Hepatocyte (in vitro differentiated cells): ENCODE data around the gene SIN3B.

Experiments
- CTCF ChIP-seq: fragments of 200-600 bp; sonication (generic); IDR thresholded peaks from 2 replicates; pipeline ENCODE4 v1.5.1; 2016; ENCODE audit warnings: antibody characterized with exemption, mild to moderate bottlenecking; ENCODE audit not compliant: poor library complexity
- EZH2 ChIP-seq: fragments of 200-600 bp; sonication (generic); IDR thresholded peaks from 2 replicates; pipeline ENCODE4 v1.6.1; 2016; ENCODE audit warnings: antibody characterized with exemption, mild to moderate bottlenecking, borderline replicate concordance
- EZH2phosphoT487 ChIP-seq: fragments of 200-600 bp; sonication (generic); IDR thresholded peaks from one replicate; pipeline ENCODE4 v1.6.1; 2018; ENCODE audit warnings: antibody characterized with exemption, mild to moderate bottlenecking, low read depth, moderate library complexity; ENCODE audit not compliant: unreplicated experiment, severe bottlenecking

- TF ChIP-seq CTCF (no peak), EZH2 (no peak), EZH2phosphoT487 (no peak)
Measured at GRCh38 chr19:16779539-16780163, 49.5 kb upstream of the SIN3B start.
